ENCODE measurements around the gene DUSP22.

Gene DUSP22

GRCh38 chr6:297571-298232 is 5.4 kb downstream of the DUSP22 start:
- DNase-seq = no peak

DNA sequence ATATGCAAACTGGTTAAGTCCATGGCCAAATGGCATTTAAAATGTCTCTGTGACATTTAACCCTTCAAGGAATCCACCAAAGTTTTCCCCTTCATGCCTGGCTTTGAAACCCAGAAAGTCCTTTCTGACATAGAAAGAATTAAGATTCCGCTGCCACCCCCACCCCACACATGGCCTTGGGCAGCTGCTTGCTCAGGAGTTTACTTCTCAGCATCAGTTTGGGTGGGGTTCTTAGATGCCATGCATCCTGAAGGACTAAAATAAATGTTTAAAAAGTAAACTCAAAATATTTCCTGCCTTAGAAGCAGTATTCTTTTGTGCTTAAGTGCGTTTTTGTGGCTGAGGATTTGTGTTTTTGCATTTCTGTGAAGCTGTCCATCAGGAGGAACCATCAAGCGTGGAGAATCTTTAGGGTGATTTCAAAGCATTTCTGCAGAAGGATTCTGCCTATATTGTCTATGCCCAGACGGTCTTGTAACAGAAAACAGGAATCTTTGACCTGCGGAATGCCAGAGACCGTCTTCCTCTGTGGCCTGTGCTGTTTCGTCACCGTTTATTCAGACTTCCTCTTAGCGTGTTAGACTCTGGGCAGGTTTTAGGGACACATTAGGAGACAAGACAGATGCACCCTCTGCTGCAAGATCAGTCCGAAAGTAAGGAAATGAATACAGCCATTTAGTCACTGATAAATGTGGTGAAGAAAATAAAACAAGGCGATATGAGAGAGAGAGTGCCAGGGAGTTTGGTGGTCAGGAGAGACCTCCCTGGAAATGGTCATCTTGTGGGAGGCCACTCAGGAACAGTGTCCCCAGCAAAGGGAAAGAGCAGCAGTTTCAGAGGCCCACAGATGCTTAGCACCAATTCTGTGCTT is 6.2 kb downstream of the DUSP22 start:
- DNase-seq = no peak

DNA sequence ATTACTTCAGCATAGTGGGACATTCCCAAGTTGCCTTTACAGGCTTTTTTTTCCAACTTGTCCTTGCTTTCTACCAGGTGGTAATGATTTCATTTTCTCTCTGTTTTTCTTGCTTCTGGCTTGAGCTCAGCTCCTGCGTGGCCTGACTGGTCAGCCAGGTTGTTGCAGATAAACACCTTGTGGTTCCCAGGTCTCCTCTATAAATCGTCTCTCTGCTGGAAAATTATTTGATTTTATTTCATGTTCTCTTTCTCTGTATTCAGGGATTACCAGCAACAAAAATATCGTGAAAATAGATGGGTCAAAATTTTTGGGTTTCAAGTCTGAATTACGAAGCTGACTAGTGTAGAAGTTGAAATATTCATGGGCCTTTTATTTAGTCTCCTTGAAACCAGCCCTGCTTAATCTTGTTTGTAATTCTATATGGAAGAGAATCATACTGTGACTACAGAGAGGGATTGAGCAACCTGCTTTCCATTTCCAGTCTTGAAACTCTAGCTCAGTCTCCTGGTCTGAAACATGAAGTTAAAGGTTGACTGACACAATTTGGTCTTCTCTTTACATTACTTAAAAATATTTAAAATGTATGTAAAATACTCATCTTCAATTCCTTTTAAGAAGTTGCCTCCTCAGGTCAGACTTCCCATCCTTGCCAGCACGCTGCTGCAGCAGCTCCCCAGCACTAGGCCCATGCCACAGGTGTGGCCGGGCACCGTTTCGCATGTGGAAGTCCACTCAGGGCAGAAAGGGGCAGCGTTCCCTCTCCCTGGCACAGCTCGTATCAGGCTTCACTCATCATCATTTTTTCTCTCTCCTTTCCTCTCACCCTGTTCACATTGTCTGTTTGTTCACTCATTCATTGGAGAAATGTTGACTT is 7.1 kb downstream of the DUSP22 start:
- no peak for DNase-seq

DNA sequence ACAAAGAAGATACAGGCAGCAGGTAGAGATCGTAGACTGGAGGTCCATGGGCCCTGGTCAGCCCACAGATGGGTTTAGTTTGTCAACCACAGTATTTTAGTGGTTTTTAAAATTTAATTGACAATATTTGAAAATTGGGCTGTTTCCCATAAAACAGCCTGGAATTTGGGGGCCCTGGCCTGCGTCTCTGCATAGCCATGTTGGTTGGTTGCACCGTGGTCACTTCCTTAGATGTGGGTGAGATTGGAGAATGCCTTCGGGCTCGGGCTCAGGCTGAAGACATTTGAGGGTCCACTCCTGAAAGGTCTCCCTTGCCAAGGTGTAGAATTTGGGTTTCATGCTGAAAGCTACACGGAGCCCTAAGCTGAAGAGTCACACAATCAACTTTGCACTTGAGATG is 7.7 kb downstream of the DUSP22 start:
- DNase-seq = no peak

DNA sequence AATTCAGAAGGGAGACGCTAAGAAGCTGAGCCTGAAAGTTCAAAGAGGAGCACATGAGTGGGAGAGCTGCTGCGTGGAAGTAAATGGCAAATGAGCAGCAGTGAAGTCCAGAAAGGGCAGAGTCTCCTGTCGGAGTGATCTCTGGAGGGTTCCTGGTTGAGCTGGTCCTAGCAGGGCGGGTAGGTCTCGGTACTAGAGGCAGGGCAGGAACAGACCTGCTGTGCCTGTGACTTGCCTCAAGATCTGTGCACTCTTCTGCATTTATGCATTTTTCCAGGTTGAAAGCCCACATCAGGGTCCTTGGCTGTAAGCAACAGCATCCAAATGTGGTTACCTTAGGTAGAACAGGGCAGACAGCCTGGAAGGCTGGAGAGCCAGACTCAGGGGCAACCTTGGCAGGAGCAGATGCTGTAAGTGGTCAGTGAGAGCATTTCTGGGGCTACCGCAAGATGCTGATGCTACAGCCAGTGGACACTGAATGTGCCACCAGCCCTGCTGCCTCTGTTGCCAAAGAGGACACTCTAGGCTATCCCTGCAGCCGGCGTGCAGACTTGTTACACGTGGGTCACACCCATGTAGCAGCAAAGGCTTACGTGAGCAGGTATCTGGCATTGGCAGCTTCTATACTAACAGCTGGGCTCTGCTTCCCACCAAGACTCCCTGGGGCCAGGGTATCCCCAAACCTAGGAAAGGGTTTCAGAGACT is 8.4 kb downstream of the DUSP22 start:
- DNase-seq = no peak

GRCh38 chr6:301526-301925 is 9.2 kb downstream of the DUSP22 start:
- no peak for DNase-seq

- no peak for DNase-seq
Observed at GRCh38 chr6:301929-302705, 9.8 kb downstream of the DUSP22 start.

DNA sequence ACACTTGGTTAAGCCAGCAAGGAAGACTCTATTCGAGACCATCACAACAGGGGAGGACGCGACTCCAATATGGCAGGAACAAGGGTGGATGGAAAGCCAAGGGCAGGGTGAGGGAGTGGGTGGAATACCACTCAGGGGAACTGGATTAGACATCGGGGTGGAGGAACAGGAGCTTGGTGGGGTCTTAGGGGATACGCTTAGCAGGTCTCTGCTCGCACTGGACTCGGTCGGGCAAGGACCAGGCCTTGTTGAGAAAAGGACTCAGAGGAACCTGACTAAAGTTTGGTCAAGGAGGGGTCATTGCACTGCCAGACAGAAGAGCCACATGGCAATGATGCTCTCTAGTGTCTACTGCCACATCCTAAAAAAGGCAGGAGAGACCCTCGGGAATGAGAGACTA is 10.5 kb downstream of the DUSP22 start:
- DNase-seq = no peak

DNA sequence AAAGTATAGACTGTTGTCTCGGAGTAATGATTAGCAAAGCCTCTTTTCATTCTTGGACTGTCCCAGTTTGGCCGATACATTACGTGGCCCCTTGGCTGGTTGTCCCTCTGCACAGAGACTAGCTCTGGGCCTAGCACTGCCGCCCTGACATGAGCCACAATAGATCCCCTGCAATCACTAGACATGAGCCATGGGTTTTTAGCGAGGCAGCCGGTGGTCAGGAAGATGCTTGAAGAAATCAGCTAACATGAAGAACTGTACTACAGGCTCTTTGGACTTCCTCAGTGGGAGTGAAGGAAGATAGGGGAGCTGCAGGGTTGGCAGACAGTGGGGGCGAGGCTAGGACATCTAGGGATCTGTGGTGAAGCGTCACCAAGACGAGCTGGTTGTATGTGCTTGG is 11.0 kb downstream of the DUSP22 start:
- DNase-seq = no peak

DNA sequence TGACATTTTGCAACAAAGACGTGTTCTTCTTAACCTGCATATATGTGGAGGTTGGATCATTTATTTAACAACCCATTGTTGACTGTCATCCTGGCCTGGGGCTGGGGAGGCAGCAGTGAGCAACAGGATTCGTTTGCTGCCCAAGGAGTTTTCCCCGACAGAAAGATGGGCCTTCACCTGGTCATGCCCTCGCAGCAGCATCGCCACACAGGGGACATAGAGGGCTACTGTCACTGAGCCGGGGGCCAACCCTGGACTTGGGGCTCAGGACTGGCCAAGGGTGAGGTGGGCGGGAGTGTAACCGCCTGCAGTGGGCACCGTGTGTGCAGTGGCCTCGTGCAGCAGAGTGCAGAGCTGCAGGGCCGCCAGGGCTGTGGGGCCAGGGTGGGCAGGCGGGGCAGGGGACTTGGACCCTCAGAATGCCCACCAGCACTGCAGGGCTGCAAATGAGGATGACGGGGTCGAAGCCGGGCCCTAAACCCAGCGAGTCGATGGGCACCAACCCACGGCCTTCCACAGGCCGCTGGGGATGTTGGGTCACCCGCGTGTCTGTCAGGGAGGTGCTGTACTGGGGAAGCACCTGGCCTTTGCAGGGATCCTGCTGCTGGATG is 11.8 kb downstream of the DUSP22 start:
- no peak for DNase-seq

DNA sequence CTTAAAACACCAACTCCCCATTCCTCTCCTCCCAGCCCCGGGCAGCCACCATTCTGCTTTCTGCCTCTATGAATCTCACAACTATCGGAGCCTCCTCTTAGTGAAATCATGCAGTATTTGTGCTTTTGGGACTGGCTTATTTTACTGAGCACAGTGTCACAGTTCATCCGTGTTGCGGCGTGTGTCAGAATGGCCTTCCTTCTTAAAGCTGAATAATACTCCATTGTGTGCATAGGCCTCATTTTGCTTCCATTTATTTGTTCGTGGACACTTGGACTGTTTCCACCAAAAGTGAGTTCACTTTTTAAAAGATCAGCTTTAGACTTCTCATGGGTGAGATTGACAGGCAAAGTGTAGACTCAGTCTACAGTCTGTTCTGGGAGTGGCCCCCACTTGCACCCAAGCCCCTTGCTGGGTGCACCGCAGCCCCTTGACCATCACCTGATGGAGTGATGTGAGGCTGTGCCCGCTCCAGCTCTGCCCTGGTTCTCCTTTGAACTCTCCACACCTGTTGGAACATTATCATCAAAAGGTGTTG is 12.6 kb downstream of the DUSP22 start:
- DNase-seq = no peak

- no peak for DNase-seq
Observed at GRCh38 chr6:305371-306206, 13.3 kb downstream of the DUSP22 start.

GRCh38 chr6:306641-307061 is 14.4 kb downstream of the DUSP22 start:
- no peak for DNase-seq

DNA sequence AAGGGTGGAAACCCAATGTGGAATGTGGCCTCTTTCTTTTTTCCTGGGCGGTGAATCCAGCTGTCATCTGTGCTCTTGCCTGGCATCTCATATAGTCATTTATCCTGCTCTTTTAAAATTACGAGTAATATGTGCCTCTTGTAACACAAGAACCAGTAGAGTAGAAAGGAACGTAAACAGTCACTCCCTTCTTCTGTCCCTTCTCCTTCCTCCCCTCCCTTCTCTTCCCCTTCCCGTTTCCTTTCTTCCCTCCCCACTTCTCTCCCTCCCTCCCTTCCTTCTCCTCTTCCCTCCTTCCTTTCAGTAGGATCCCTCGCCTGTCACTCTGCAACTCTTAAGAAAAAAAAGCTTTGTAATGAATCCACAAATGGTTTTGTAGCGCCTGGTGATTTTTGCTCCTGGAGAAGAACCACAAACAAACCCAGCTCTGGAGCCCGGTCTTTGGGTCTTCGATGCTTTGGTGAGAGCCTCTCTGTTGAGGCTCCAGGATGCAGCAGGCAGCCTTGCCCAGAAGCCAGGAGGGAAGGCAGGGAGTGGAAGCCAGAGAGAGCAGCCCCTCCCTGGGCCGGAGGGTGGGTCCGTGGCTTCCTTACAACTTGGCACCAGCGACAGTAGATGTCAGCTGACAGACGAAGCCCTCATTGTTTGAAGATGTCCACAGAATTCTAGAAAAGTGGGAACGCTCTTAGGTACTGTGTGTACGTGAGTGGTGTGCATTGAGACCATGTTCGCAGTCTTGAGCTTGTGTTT is 15.0 kb downstream of the DUSP22 start:
- DNase-seq = no peak

DNA sequence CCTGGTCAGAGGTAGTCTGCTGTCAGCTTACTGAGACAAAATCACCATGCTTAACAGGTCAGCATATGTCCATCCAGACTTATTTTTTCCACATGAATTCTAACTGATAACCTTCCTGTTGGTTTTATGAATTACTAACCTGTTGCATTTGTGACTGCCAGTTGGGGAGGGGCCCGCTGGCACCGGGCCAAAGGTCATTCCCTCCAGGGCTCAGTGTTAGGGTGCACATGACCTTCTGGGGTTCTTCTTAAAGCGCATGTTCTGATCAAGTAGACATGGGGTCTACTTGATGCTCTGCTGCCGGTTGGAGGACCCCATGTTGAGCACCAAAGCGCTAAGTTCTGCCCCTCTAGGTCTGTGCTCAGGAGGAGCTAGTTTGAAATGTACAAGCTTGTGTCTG is 15.6 kb downstream of the DUSP22 start:
- DNase-seq = no peak

- DNase-seq = no peak
Observed at GRCh38 chr6:308307-308706, 16.0 kb downstream of the DUSP22 start.

- no peak for DNase-seq
Observed at GRCh38 chr6:308768-309167, 16.5 kb downstream of the DUSP22 start.

- no peak for DNase-seq
Observed at GRCh38 chr6:309947-310346, 17.7 kb downstream of the DUSP22 start.

DNA sequence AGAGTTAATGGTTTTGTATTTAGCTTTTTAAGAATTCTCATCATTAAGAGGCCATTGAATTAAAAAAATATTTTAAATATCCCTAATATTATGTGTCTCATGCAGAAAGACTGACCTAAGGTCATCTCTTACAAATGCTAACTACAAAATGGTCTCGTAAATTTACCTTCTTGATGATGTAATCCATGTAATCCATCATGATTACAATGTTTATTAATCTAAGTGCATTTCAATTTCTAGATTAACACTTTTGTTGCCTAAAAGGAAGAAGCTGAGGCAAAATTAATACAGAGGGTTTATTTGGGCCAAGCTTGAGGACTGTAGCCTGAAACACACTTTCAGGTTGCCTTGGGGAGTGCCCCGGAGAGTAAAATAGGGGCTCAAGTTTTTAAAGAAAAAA is 18.4 kb downstream of the DUSP22 start:
- no peak for DNase-seq
